GM21786 (cell line): ENCODE data around the gene CIRBP.

Experiments
- ATAC-seq: cut with Tn5 transposase; IDR thresholded peaks from one replicate; pipeline ENCODE4 v1.9.1; 2021; ENCODE audit not compliant: unreplicated experiment

Gene CIRBP

GRCh38 chr19:1269065-1269477, at the start of gene CIRBP:
TSS of gene CIRBP (plus strand) at chr19:1269332. CDS start at chr19:1270934, 1,602 bp downstream.
- ATAC-seq: peak; percentile 59

DNA sequence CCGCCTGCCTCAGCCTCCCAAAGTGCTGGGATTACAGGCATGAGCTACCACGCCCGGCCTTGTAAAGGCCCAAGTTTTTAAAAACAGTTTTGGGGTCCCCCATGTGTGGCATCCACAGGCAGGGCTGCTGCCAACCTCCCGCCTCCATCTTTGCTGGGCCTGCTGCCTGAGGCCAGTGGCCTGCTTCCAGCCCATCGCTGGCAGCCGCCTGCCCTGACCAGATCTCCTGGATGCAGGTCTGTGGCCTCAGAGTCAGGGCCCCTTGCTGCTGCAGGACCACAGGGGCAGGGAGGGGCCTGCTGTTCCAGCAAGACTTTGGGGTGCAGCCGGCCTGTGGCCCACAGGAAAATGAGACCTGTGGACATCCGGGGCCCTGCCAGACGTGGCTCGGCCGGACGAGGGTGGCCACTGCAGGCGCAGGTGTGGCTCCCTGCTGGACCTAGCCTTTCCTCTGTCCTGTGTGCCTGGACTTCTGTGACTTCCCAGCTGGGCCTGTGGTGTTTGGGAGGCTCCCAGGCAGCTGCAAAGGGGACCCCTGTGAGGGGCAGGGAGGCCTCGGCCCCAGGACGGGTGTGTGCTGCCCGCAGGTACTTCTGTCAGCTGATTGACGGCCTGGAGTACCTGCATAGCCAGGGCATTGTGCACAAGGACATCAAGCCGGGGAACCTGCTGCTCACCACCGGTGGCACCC, 49.2 kb upstream of the CIRBP start:
- ATAC-seq: no peak

DNA sequence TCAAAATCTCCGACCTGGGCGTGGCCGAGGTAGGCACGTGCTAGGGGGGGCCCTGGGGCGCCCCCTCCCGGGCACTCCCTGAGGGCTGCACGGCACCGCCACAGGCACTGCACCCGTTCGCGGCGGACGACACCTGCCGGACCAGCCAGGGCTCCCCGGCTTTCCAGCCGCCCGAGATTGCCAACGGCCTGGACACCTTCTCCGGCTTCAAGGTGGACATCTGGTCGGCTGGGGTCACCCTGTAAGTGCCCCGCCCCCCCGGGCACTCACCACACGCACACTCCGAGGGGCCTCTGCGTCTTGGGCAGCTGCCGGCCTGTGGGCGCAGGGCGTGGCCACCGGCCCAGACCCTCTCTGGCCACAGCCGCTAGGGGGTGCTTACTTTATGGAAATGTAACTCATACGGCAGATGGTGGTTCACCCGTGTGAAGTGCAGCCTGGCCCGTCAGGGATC, 48.6 kb upstream of the CIRBP start:
- no peak for ATAC-seq

GRCh38 chr19:1220976-1221903, 47.9 kb upstream of the CIRBP start:
- no peak for ATAC-seq

DNA sequence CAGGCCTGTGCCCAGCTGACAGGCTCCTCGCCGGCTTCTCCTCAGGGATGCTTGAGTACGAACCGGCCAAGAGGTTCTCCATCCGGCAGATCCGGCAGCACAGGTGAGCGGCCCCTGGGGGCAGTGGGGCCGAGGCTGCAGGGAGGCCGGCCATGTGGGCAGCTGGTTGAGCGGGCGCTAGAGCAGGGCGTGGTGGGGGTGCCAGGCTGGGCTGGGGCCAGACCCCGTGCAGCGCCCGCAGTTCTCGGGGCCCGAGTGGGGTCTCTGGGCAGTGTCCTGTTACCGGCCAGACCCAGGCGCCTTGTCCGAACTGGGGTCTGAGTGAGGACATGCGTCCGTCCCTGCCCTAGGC, 47.3 kb upstream of the CIRBP start:
- no peak for ATAC-seq

DNA sequence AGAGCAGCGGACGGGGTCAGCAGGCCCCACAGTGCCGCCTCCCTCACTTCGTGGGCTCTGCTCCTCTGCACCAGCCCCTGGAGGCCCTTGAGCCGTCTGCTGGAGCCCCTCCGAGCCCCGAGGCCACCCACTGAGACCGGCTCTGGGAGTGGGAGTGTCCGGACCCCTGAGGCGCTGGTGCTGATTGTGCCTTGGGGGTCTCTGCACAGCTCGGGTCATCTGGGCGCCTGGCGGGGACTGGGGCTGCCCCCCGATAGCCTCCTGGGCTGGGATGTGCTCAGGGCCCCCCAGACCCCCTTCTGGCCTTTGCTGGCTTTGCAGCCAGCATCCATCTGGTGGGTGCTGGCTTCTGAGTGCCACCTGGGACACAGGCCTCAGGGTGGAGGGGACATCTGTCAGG, 46.7 kb upstream of the CIRBP start:
- no peak for ATAC-seq

GRCh38 chr19:1223018-1223855, 45.9 kb upstream of the CIRBP start:
- ATAC-seq: no peak

- ATAC-seq: no peak
Measured at GRCh38 chr19:1224047-1224825, 44.9 kb upstream of the CIRBP start.

DNA sequence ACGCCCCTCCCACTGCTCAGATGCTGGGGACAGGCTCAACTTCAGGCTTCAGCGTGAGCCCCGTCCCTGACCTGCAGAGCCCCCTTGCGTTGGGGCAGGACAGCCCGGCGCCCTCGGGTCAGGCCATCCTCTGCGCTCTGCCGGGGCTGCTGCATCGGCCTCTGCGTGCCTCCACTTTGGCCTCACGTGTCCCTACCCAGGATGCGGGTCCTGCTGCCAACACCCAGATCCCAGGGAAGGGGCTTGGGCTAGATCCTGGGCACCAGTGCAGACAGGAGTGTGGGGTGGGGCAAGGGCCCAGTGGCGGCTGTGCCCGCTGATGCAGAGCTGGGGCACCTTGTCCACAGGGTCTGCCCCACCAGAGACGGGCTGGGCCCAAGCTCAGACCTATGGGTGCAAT, 44.3 kb upstream of the CIRBP start:
- ATAC-seq: no peak

GRCh38 chr19:1225440-1226226, 43.5 kb upstream of the CIRBP start:
- no peak for ATAC-seq

- no peak for ATAC-seq
Measured at GRCh38 chr19:1226227-1226518, 43.0 kb upstream of the CIRBP start.

DNA sequence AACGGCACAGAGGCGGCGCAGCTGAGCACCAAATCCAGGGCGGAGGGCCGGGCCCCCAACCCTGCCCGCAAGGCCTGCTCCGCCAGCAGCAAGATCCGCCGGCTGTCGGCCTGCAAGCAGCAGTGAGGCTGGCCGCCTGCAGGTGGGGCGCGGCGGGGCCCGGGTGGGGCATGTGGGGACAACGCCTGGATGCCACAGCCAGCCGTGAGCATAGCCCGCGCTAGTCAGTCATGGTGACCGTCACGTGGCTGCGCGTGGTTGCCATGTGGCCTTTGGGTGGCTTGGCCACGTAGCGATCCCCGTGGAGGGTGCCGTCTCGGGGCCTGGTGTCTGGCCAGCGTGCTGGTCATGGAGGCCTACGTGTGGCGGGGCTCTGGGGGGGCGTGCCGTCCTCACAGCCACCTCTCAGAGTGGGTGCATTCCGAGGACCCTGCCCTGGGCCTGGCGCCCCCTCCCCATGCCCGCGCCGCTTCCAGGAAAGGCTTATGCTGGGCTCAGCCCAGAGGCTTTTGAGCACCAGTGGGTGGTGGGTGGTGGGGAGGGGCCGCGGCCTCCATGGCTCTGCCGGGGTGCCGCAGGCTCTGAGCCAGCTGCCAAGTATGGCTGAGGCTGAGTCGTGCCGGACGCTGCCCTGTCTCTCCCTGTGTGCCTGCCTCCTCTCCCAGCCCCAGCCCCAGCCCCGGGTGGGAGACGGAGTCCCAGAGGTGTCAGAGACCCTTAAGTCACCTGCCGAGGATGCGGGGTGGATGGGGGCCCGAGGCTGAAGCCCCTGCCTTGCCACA, 42.4 kb upstream of the CIRBP start:
- no peak for ATAC-seq

DNA sequence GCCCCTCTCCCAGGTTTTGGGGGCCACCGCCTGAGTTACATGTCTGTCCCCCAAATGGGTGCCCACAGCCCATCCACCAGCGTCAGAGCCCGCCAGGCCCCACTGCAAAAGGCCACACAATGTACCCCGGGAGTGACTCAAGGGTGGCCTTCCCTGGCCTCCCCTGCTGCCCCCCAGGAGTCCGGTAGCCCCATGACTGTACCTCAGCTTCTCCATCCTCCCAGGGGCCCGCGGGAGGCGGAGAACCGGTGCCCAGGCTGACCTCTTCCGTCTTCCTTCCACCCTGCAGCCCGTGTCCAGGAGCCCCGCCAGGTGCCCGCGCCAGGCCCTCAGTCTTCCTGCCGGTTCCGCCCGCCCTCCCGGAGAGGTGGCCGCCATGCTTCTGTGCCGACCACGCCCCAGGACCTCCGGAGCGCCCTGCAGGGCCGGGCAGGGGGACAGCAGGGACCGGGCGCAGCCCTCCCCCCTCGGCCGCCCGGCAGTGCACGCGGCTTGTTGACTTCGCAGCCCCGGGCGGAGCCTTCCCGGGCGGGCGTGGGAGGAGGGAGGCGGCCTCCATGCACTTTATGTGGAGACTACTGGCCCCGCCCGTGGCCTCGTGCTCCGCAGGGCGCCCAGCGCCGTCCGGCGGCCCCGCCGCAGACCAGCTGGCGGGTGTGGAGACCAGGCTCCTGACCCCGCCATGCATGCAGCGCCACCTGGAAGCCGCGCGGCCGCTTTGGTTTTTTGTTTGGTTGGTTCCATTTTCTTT, 41.7 kb upstream of the CIRBP start:
- no peak for ATAC-seq

- no peak for ATAC-seq
Measured at GRCh38 chr19:1228161-1228957, 40.8 kb upstream of the CIRBP start.

DNA sequence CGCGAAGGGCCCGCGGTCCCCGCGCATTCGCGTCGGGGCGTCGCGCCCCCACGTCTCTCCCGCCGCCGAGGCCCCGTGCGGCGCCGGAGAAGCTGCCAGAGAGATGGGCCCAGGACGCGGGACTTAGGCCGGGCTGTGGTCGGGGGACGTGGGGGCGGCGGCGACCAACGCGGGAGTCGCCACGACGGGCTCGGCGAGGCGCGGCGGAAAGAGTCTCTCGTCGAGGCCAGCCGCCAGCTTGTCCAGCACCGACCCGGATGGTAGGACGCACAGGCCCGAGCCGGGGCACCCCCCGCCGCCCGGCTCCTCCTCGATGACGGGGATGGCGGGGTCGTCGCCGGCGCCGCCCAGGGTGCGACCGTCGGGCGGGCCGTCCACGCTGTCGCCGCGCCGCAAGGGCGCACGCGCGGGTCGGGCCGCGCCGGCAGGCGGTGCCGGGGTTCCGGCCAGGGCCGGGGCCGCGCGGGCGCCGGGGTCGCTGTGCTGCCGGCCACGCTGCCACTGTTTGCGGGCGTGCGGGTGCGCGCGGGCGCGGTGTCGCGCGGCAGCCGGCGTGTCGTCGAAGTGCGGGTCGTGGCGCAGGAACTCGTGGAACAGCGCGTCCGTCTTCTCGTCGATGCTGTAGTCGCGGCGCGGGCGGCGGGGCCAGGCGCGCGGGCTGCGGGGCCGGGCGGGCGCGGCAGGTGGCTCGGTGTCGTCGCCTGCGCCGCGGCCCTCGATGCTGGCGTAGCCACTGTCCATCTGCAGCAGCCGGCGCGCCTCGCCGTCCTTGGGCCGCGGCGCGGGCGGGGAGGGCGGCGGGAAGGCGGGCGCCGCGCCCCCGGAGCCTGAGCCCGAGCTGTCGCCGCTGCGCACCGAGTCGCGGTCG, 39.8 kb upstream of the CIRBP start:
- ATAC-seq: no peak

- no peak for ATAC-seq
Measured at GRCh38 chr19:1229924-1230782, 39.0 kb upstream of the CIRBP start.
